ENCODE data around the gene PIGU.
A peak's percentile ranks its signal among the peaks of the same experiment; 100 is the strongest.
"Not testable (repeated sequence)": the region's sequence is repeated elsewhere in the genome, so short reads cannot be mapped to it uniquely, and the experiment has no call there.

The PIGU gene

GRCh38 chr20:34618676-34619075 is 58.2 kb downstream of the PIGU start:
- no peak for DNase-seq

DNA sequence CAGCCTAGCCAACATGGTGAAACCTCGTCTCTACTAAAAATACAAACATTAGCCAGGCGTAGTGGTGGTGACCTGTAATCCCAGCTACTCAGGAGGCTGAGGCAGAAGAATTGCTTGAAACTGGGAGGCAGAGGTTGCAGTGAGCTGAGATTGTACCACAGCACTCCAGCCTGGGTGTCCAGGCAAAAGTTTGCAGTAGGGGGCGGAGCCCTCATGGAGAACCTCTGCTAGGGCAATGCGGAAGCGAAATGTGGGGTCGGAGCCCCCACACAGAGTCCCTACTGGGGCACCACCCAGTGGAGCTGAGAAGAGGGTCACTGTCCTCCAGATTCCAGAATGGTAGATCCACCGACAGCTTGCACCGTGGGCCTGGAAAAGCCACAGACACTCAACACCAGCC is 60.0 kb downstream of the PIGU start:
- DNase-seq: not testable (repeated sequence)

DNA sequence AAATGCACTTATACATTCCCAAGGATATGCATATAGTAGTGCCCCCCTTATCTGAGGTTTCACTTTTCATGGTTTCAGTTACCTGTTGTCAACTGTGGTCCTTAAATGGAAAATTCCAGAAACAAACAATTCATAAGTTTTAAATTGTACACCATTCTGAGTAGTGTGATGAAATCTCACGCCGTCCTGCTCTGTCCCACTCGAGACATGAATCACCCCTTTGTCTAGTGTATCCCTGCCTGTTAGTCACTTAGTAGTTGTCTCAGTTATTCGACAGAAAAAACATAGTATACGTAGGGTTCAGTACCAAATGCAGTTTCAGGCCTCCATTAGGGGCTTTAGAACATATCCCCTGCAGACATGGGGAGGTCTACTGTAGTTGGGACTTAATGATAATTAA is 61.4 kb downstream of the PIGU start:
- no peak for DNase-seq

DNA sequence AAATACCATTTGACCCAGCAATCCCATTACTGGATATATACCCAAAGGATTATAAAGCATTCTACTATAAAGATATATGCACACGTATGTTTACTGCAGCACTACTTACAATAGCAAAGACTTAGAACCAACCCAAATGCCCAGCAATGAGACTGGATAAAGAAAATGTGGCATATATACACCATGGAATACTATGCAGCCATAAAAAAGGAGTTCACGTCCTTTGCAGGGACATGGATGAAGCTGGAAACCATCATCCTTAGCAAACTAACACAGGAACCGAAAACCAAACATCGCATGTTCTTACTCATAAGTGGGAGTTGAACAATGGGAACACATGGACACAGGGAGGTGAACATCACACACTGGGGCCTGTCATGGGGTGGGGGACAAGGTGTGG is 64.9 kb downstream of the PIGU start:
- not testable (repeated sequence) for DNase-seq

- no peak for DNase-seq
Observed at GRCh38 chr20:34607066-34607465, 69.8 kb downstream of the PIGU start.

- DNase-seq: no peak
Observed at GRCh38 chr20:34604980-34605788, 71.7 kb downstream of the PIGU start.

- no peak for DNase-seq
Observed at GRCh38 chr20:34600892-34601653, 75.8 kb downstream of the PIGU start.

DNA sequence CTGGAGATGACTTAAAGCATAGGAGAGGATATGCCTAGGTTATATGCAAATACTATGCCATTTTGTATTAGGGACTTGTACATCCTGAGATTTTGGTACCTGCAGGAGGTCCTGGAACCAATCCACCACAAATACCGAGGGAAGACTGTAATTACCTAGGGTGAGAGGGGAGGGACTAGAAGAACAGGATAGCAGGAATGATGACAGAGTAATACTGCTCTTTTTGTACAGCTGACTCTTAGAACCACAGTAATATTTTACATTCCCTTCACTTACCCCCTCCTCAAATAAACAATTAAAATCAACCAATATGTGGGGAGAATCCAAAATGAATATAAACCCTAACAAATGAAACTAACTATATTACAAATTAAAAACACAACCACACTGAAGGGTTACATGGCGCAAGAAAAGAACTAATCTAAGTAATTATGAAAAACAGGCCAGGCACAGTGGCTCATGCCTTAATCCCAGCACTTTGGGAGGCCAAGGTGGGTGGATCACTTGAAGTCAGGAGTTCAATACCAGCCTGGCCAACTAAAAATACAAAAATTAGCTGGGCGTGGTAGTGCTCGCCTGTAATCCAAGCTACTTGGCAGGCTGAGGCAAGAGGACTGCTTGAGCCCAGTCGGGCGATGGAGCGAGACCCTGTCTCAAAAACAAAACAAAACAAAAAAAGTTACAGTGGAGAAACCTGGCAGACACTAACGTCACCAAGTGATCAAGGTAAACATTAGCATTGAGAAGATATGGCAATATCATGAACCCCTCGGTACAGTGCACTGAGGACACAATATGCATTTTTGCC is 81.3 kb downstream of the PIGU start:
- no peak for DNase-seq

DNA sequence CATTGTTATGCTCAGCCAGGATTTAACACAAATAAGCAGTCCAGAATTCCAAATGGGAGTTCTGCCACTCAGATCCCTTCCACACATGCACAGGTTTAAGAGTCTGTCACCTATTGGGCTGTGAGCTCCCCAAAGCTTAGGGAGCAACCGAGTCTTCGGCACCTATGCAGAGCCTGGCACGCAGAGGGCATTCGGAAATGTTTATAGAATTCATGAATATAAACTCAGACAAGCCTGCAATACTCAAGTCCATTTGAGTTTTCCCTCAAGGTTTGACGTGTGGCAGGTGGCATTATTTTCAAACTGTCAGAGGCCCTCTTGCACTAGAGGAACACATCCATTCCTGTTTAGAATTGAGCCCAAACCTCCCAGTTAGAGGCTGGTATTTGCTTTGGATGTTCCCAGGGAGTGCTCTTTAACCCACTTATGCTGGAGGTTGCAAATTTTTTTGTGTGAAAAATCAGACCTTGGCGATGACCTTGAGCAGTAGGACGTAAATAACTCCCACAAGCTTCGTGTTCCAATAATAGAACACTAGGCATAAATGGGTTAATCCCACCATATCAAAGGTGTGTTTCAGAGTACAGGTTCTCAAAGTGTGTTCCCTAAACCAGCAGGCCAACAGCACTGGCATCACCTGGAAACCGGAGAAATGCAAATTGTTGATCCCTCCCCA is 90.3 kb downstream of the PIGU start:
- no peak for DNase-seq

GRCh38 chr20:34585019-34585418 is 91.9 kb downstream of the PIGU start:
- no peak for DNase-seq

DNA sequence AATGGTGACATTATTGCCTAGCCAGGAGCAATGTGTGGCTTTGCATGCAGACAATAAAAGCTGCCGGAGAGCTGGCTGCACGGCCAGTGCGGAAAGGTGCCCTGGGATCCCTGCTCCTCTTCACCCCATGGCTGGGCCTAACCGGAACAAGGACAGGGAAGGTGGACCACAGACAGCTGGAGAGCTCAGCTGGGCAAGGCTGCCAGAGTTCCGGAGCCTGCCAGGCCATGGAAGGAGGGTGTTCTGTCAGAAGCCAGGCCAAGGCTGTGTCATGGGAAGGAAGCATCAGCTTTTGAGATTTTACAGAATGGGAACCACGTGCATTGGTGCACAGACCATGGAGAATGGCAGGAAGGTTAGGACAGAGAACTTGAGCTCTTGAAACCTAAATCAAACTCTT is 93.3 kb downstream of the PIGU start:
- no peak for DNase-seq

DNA sequence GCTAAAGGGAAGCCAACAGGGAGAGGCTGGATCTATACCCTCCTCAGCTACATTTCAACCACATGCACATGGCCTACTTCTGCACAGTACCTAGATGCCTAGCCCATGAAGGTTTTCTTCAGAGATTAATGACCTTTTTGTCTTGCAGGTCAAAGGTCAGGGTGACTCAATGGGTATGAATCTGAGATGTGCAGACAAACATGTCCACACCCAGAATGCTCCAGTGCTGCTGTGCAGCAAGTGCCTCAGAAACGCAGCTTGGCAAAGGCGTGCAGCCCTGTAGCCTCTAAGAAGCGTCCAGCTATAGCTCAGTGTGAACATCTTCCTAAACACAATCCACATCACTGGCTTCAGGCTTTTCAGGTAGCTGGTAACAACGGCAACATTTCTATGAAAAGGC is 94.0 kb downstream of the PIGU start:
- no peak for DNase-seq

GRCh38 chr20:34582221-34582620 is 94.7 kb downstream of the PIGU start:
- no peak for DNase-seq

DNA sequence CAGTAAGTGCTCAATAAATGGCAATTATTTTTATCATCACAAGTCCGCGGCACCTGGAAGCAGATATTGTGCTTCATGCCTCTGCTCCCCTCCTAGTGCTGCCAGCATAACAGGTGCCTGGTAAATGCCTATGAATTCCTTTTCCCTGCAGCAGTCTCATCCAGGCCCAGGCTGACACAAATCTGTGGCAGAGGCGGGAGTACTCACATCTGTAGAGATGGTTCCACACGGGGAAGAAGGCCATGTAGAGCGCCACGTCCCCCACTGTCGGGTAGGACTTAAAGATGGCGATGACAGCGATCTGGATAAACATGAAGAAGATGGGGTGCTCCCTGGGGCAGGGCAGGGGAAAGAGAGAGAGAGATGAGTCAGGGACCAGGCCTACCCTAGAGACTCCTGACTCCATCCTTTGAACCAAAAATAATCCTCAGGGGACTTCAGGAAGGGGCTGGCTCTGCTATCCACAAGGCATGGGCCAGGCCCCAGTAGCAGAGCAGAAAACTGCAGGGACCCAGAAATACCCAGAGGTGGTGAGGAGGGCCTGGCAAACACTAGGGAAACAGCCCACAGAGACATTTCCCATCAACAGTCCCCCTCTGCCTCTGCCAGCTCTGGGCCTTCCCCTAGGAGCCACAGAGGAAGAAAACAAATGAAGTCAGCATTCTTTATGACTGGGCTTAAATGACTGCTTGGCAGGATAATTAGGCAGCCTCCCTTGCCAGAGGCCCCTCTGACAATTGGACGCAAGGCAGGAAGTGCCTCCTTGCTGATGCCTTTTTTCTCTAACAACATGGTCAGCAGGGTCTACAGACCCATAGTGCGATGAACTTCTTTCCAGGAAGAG is 95.3 kb downstream of the PIGU start:
- DNase-seq: no peak

GRCh38 chr20:34579979-34580940 is 96.6 kb downstream of the PIGU start:
- DNase-seq: peak; percentile 47

DNA sequence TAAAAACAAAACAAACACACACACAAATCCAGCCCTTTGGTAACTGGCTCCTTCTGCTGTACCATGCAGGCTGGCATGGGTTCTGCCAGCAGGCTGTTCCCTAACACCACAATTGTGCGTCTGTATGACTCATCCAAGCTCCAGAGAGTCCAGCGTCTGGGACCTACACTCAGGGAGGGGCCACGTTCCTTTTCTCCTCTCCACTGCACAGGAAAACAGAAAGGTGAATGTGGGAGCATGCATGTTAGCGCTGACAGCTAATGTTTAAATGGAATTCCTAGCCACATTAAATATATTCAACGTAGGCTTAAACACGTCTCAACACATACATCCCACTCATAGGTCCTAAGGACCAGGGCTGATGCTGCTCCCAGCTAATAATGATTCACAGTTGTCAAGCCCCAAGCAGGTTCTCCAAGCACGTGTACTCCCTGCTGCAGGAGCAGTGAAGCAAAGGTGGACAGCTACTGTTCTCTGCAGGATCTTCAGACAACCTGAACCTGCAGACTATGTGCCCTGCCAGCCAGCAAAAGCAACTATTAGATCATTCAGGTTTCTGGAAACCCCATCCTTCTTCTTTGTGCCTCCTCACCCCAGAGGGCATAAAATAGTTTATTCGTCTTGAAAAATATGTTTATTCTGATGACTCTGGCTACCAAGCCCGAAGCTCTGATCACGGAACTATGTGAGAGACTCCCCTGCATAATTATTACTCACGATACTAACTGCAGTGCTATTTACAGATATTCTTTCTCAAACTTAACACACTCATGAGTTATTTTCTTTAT is 97.5 kb downstream of the PIGU start:
- DNase-seq: no peak

DNA sequence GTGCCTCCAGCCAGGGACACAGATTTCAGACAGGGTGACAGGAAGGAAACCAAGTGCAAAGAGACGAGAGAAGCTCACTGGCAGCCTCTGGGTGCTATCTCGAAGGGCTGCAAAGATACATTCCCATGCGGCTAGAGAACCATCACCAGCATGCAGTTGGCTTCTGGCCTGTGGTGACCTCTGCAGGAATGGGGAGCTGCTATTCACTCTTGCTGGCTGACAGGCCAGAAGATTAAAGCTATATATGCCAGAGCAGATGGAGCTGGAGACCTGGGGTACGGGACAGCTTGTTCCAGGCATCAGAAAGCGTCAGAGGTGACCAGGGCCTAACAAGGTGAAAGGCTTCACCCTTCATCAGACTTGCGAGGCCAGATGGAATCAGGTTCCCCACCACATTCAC is 98.4 kb downstream of the PIGU start:
- DNase-seq: no peak

- DNase-seq: no peak
Observed at GRCh38 chr20:34578025-34578424, 98.9 kb downstream of the PIGU start.

GRCh38 chr20:34577061-34577460 is 99.8 kb downstream of the PIGU start:
- no peak for DNase-seq

DNA sequence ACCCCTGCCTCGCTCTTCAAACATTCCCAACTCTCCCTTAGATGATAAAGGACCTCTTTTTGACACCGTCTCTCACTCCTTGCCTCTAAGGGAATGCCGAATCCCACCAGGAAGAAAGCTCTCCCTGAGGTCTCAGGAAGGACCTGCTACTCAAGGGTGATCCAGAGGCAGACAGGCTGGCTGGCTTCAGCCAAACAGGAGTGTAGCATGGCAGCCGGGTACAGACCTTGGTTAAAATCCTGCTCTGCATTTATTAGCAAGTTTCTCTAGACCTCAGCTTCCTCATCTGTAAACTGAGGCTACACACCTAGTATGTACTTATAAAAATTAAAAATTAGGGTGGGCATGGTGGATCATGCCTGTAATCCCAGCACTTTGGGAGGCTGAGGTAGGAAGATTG is 101.1 kb downstream of the PIGU start:
- DNase-seq: no peak

All from NCI-H510A (cell line).